NCI-H69 (cell line): ENCODE measurements around the gene DOK6.

Experiments used
- DNase-seq: peaks from one replicate; lab custom pipeline; 2025; lab: John Stamatoyannopoulos, UW

The DOK6 gene

DNA sequence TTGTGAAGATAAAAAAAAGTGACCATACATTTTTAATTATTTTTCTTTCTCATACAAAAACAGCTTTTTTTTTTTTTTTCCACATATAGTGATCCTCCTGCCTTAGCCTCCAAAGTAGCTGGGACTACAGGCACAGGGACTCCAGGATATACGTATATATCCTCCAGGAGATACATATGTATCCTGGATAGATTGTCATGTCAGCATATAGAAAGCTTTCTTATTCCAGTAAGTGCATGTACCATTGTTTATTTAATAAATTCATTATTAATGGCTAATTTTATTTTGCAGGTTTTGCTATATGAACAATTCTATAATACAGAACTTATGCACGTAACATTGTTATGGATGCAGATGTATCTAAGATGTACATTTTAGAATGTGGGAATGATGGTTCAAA, 138.7 kb downstream of the DOK6 start:
- DNase-seq, result no peak

DNA sequence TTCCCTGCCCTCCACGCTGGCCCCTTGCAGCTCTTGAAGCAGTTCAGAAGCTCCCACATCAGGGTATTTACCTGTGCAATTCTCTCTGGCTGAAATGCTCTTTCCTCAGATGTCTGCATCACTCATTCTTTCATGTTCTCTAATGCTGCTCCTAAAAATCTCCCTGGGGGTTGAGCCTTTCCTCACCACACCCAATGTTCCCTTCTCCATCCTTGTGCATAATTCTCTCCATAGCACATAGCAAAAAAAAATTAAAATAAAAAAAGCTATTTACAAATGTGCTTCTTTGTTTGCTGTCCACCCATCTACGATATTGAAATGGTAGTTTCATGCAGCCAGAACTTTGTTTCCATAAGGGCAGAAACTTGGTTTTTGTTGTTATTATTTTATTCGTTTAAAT, 155.5 kb downstream of the DOK6 start:
- DNase-seq, result no peak

DNA sequence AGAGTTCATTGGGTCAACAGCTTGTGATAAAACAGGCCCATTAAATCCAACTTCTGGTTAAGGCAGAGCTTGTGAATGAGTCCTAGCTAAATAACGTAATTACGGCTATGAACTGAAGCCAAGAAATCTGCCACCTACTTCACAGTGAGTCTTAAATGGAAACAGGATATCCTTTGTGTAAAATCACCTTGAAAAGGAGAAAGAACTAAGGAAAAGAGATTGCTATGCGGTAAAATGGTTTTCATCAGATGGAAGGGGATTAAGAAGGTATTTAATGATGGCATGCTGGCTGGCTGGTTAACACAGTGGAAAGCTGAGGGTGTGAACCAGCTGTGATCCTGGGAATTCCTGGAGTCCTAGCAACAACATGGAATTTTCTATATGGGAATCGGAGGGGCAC, 156.6 kb downstream of the DOK6 start:
- peak; percentile 33 for DNase-seq

DNA sequence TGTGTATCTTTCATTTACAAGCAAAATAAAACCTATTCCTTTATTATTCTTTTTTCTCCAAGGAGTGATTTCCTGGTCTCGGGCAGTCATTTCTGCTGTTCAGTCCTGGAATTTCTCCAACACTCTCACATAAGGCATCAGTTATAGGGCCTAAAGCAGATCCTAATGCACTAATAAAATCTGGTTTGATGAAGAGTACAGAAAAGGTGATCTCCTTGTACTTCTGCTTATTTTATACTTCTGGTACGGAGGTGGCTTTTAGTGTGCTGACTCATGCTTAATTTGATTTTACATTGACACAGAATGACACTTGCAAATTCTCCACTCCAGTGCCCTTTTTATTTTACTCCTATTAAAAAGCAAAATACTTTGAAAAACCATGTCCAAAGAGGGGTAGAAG, 157.4 kb downstream of the DOK6 start:
- DNase-seq, result no peak

DNA sequence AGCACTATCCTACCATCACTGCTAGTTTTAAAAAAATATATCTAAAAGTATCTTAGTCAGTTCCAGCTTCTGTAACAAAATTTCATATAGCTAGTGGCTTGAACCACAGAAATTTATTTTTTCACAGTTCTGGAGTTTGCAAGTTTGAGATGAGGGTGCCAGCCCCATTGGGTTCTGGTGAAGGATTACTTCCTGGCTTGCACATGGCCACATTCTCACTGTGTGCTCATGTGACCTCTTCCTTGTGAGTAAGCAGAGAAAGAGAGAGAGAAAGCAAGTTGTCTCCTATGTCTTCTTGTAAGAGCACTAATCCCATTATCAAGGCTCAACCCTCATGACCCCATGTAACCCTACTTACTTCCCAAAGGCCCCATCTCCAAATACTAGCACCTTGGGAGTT, 158.9 kb downstream of the DOK6 start:
- no peak for DNase-seq

DNA sequence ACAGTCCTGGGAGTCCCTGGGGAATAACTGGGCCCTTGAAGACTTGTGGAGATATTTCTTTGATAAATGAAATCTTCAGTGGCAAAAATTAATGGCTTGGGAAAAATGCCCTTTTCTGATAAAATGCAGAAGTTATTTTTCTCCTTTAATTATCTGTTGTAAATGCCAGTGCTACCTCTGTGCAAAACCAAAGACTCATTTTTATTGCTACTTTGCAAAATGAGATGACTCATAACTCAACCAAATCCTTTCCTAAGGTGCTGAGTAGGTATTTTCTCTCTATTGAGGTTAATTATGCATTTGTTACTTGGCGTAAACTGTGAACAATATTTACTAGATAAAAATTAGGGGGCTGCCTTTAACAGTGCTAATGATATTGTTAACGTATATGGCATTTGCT, 163.9 kb downstream of the DOK6 start:
- DNase-seq, result no peak

DNA sequence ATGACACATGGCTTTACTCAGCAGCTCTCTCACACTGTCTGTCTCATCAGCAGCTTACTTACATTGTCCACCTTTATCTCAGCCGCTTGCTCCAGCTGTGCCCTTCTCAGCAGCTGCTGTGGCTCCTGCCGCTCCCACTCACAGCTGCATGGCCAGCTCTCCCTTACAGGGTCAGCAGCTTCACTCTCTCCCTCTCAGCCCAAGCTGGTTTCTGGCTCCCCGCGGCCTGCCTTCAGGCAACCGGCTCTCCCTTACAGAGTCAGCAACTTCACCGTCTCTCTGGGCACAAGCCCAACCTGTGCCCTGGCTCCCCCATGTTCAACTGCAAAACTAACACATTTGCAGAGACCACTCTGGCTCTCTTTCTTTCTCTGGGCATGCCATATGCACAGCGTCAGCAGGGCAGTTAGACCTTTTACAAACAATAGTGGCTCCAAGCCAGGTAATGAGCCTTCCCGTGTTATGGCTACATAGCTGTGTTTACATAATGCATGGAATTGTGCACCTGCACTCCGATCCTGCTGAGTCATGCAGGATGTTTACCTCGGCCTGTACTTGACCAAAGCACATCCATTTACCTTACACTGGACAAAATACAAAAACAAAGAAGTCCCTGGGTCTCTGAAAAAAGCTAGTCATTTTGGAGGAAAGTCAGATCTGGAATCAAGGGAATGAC, 167.3 kb downstream of the DOK6 start:
- peak; percentile 55 for DNase-seq

DNA sequence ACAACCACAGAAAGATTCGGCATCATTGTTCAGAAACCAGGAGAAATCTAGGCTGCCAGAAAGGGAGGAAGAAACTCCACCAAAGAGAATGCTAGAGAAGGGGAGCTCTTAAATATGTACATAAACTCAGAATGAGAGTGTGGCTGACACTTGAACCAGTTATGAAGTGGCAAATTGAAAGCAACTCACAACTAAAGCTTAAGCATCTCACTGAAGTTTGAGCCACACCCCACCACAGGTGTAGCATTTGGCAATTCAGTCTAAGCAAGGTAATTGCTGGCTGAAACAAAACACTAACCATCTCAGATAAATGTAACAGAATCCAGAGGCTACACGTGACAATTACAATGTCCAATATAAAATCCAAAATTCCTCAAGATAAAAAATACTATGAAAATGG, 168.4 kb downstream of the DOK6 start:
- no peak for DNase-seq

DNA sequence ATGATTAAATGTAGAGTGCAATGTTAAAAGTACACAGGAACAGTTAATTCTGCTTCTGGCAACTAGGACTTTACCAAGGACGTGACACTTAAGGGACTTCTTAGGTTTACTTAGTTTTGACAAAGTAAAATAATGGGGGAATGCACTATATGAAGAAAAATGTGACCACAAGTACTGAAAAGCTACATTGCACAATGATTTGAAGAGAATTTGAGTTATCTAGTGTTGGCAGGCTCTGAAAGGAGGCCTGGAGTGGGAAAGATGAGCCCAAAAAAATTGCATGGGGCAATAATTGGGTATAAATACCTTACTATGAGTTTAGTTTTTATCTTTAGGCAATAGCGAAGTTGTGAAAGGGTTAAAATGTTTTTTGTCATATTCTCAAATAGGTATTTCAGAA, 173.7 kb downstream of the DOK6 start:
- no peak for DNase-seq

DNA sequence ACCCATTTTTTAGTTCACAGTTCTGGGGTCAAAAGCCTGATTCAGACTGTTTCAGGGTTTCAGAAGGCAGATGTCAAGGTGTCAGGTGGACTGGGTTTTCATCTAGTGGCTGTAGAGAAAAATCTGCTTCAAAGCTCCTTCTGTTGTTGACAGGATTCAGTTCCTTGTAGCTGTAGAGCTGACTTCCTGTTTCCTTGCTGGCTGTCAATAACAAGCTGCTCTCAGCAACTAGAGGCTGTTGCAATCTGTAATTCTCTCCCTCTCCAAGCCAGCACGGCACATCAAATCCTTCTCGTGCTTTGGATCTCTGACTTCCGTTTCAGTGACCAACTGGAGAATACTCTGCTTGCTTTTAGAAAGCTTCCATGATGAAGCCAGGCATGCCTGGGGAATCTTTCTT, 179.4 kb downstream of the DOK6 start:
- no peak for DNase-seq

DNA sequence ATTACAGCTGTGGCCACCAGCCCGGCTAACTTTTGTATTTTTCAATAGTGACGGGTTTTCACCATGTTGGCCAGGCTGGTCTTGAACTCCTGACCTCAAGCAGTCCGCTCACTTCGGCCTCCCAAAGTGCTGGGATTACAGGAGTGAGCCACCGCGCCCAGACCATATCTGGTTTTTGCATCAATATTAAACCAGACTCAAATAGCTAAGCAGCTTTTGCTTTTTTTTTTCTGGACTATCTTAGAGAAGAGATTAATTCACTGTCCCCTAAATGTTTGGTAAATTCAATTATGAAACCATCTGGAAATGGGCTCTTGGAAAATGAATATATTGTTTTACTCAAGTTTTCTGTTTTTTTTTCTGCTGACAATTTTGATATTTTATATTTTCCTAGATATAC, 183.7 kb downstream of the DOK6 start:
- DNase-seq, result no peak

DNA sequence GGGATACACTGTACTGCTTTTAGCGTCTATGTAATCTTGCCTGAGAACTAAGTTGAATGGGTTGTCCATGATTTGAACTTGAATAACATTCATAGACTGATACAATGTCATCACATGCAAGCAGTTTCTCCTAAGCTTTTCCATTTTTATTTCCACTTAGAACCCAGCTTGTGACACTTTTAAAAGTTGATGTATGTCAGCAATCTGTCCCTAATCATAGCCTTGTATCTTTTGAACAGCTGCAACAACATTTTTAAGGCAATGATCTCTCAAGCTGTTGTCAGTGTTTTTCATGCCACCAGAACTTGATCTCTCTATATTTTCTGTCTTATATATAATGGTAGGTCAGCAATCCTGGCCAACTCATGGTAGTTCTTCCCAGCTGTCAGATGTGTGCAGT, 185.0 kb downstream of the DOK6 start:
- no peak for DNase-seq

DNA sequence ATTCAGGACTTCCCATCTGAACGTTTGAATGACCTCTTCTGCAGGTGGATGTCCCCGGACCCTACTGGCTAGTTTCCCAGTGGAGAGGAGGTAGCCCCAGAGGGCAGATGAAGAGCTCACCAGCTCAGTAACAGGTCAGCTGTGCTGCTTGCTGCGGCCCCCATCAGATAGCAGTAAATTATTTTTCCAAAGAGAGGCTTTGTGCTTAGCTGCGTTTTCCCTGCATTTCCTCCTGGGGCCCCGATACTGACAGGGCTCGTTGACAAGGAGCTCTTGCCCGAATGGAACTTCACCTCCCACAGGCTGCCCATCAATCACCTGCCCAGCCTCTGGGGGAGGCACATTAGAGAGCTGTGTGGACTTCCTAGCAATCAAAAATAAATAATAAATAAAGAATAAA, 185.8 kb downstream of the DOK6 start:
- no peak for DNase-seq

DNA sequence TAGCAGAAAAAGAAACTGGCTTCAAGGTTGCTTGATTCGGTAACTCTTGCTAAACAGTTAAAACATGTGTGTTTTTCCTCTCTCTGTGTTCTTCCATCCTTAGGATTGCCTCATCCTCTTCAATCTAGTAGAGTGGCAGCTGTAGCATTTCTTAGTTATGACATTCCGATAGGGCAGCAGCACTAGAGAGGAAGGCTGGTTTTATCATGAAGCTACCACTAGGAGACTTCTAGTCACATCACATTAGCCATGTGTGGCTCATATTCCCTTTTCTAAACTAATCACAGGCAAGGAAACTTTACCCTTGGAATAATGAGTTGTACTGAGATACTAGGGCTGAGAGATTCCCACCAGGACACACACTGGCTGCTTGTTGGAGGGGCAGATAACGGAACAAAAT, 187.6 kb downstream of the DOK6 start:
- peak; percentile 18 for DNase-seq

DNA sequence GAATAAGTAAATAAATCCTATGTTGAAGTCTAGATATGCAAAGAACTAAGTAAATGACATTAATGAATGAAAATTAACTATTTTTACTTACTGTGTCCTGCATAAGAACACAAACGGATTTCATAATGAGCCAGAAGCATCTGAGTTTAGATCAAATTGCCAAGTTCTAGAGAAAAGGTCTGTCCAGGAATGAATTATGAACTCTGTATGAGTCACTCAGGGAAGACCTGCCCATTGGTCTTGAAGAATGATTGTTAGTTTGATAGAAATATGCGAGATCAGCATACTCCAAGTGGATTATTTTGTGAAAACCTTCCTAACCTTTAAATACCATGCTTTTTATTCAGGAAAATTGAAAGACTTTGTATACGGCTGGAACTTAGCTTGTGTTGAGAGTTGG, 189.5 kb downstream of the DOK6 start:
- no peak for DNase-seq

DNA sequence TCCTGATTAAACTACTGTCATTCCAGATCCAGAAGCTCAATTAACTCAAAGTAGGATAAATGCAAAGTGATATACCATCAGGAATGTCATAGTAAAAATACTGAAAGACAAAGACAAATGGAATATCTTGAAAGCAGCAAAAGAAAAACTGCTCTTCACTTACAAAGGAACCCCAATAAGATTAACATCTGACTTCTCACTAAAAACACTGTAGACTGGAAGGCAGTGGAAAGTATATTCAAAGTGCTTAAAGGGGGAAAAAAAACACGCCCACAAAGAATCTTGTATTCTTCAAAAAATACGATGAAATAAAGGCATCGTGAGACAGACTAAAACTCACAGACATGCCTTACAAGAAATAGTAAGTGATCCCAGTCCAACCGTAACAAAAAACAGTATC, 195.7 kb downstream of the DOK6 start:
- no peak for DNase-seq

DNA sequence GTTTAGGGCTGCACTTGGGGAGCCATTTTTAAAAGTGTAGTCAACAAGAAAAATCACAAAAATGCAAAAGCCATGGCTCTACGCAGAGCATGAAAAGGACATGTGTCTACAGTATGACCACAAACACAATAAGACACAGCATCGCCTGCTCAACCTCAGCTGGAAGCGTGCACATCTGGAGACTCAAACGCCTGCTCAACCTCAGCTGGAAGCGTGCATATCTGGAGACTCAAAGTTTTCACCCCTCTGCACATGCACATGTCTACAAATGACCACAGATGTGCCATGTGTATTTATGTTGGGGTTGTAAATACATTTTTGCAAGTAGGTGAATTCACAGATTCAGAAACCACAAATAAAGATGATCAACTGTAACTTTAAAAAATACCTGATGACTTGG, 196.9 kb downstream of the DOK6 start:
- DNase-seq, result no peak

DNA sequence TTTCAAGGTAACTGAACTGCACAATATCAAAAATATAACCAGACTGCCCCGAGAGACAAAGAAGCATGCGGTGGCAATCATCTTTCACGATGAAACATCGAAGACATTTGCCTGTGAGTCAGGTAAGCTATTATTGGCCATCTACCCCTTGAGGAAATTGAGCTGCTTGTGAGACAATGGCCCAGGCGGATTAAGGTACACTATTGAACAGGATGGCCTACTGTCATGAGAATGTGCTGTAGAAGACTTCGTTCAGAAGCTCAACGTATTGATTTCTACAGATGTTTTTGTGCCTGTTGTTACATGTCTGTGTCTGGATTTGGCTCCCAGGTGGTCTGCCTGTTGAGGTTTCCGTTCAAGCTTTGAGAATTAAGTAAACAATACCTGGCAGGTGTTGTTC, 198.7 kb downstream of the DOK6 start:
- peak; percentile 73 for DNase-seq

DNA sequence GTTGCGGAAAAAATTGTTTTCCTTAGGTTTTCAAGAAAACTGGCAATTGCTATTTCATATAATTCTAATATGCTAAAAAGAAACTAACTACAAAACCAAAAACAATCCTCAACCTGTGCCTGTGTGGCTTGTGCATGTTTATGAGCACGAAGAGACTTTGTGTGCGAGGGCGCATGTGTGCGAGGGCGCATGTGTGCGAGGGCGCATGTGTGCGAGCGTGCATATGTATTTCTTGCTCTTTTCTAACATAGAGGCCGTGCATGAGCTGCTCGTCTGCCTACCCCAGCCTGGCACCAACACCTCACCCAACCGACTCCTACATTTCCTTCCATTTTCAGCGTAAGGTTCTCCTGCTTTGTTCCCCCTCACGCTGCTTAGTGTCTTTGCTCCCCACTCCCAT, 211.6 kb downstream of the DOK6 start:
- no peak for DNase-seq

DNA sequence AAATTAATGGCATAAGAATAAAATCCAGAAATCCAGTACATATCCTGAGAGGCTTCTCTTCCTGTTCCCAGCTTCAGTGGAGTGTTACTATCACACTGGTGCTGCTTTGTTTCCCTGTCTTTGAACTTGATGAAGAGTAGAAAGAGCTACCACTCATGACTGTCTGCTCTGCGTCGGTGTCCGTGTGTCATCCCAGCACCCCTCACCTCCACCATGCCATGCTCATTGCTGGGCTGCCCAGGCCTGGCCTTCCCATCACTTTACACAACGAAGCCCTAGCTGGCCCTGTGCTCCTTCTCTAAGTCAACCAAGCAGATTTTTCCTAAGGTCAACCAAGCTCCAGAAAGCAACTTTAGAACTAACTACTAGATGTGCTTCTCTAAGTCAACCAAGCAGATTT, 215.4 kb downstream of the DOK6 start:
- DNase-seq, result no peak

DNA sequence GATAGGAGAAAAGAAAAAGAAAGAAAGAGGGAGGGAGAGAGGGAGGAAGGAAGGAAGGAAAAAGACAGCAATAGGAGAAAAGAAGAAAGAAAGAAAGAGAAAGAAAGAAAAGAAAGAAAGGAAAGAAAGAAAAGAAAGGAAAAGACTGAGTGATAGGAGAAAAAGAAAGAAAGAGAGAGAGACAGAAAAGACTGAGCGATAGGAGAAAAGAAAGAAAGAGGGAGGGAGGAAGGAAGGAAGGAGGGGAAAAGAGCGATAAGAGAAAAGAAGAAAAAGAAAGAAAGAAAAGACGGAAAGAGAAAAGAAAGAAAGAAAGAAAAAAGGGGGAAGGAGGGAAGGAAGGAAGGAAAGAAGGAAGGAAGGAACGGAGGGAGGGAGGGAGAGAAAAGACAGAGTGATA, 216.7 kb downstream of the DOK6 start:
- DNase-seq, result no peak

DNA sequence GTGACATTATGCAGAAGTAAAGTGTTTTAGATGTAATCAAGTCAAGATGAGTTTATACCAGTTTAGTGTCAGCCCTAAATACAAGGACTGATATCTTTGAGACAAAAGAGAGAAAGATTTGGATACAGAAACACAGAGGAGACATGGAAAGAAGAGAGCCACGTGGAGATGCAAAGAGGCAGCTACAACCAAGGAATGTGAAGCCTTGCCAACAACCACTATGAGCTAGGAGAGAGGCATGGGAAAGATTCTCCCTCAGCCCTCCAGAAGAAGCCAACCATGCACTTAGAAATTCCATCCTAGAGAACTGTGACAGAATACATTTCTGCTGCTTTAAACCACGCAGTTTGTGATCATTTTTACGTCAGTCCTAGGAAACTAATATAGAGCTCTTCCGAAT, 217.2 kb downstream of the DOK6 start:
- no peak for DNase-seq

DNA sequence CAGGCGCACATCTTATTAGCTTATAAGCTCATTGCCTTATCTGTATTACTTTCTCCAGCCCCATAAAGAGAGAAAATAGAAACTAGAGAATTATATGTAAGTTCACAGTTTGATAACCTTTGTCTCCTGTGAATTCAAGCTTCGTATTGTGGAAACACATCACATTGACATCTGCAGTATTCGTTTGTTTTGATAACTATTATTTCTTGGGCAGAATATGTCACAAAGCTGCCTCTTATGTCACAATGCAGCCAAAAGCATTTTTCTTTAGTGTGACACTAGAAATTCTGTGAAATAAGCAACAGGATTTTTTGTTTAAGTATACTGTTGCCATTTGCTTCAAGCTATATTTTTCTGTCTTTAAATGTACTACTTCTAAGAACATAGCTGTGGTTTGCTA, 221.5 kb downstream of the DOK6 start:
- DNase-seq, result no peak

DNA sequence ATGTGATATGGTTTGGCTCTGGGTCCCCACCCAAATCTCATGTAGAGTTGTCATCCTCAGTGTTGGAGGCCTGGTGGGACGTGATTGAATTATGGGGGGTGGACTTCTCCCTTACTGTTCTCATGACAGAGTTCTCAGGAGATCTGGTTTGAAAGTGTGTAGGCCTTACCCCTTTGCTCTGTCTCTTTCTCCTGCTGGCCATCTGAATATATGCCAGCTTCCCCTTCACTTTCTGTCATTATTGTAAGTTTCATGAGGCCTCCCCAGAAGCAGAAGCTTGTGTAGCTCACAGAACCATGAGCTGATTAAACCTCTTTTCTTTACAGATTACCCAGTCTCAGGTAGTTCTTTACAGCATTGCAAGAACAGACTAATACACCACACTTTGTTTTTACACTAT, 222.3 kb downstream of the DOK6 start:
- no peak for DNase-seq

DNA sequence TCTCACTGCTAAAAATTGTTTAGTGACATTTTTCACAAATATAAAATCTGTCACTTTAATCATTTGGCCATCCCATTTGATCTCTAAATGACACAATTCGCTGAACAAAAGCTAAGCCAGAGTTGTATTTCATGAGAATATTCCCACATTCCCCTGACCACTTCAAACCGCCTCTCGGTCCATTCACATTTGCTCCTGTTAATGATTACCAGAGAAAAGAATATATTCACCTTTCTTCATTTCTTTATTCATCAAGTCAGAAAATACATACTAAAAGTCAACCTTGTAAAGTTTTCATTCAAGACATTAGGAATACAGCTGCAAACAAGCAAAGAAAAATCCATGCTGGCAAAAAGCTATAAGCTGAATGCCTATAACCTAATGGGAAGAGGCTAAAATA, 225.5 kb downstream of the DOK6 start:
- no peak for DNase-seq
